Mesendoderm (in vitro differentiated cells): Measurements from ENCODE around the gene SDE2.
A peak's percentile ranks its signal among the peaks of the same experiment; 100 is the strongest.
"Not testable (repeated sequence)": the region's sequence is repeated elsewhere in the genome, so short reads cannot be mapped to it uniquely, and the experiment has no call there.

ENCODE experiments used
- DNase-seq: peaks from one replicate; pipeline ENCODE4 v3.0.0; 2013
- H2AK5ac ChIP-seq: 2 replicates; pipeline ENCODE4 v1.6.1; 2013; ENCODE audit warnings: low read length, inconsistent platforms
- H2BK120ac ChIP-seq: 2 replicates; pipeline ENCODE4 v1.6.1; 2013; ENCODE audit warnings: low read depth, mild to moderate bottlenecking, low read length, moderate library complexity, mixed read lengths
- H2BK15ac ChIP-seq: replicated peaks from 2 replicates; pipeline ENCODE4 v1.6.1; 2013; ENCODE audit warnings: low read depth, mild to moderate bottlenecking, moderate library complexity
- H2BK5ac ChIP-seq: 2 replicates; pipeline ENCODE4 v1.6.1; 2013; ENCODE audit warnings: low read length, inconsistent platforms
- H3K18ac ChIP-seq: 2 replicates; pipeline ENCODE4 v1.6.1; 2013; ENCODE audit warnings: mild to moderate bottlenecking, low read length, mixed read lengths
- H3K23ac ChIP-seq: one replicate; pipeline ENCODE4 v1.6.1; 2013; ENCODE audit warnings: low read length
- H3K27ac ChIP-seq: 2 replicates; pipeline ENCODE4 v1.5.1; 2013; ENCODE audit warnings: low read depth, mild to moderate bottlenecking, inconsistent platforms, low read length, moderate library complexity
- H3K27me3 ChIP-seq: 2 replicates; pipeline ENCODE4 v1.6.1; 2013; ENCODE audit warnings: low read length, control low read depth, mild to moderate bottlenecking, inconsistent platforms; ENCODE audit not compliant: insufficient read depth, poor library complexity
- H3K36me3 ChIP-seq: 2 replicates; pipeline ENCODE4 v1.6.1; 2013; ENCODE audit warnings: low read length, inconsistent platforms; ENCODE audit not compliant: control insufficient read depth, insufficient read depth
- H3K4ac ChIP-seq: one replicate; pipeline ENCODE4 v1.6.1; 2013; ENCODE audit warnings: low read depth, mild to moderate bottlenecking, low read length, moderate library complexity
- H3K4me1 ChIP-seq: 2 replicates; pipeline ENCODE4 v1.6.1; 2013; ENCODE audit warnings: low read depth, low read length, inconsistent platforms; ENCODE audit not compliant: control insufficient read depth
- H3K4me2 ChIP-seq: 2 replicates; pipeline ENCODE4 v1.6.1; 2013; ENCODE audit warnings: low read length
- H3K4me3 ChIP-seq: 2 replicates; pipeline ENCODE4 v1.5.1; 2013; ENCODE audit warnings: mild to moderate bottlenecking, low read length
- H3K56ac ChIP-seq: one replicate; pipeline ENCODE4 v1.6.1; 2013; ENCODE audit warnings: low read length
- H3K79me1 ChIP-seq: 2 replicates; pipeline ENCODE4 v1.6.1; 2013; ENCODE audit warnings: low read length, inconsistent platforms
- H3K79me2 ChIP-seq: 2 replicates; pipeline ENCODE4 v1.6.1; 2013; ENCODE audit warnings: mild to moderate bottlenecking, low read length; ENCODE audit not compliant: control insufficient read depth, insufficient read depth
- H3K9ac ChIP-seq: 2 replicates; pipeline ENCODE4 v1.6.1; 2013; ENCODE audit warnings: low read length, inconsistent platforms
- H4K5ac ChIP-seq: one replicate; pipeline ENCODE4 v1.6.1; 2013; ENCODE audit warnings: low read length
- H4K8ac ChIP-seq: one replicate; pipeline ENCODE4 v1.6.1; 2013; ENCODE audit warnings: low read depth, mild to moderate bottlenecking, control low read depth, low read length, moderate library complexity
- WGBS: extraction: QIAGEN DNeasy Blood & Tissue Kit; methylation state at CpG from one replicate; pipeline ENCODE4 v1.1.7; 2013; ENCODE audit warnings: low lambda C conversion rate, missing lambda C conversion rate; ENCODE audit not compliant: insufficient coverage; ENCODE audit errors: extremely low coverage; 5-methylcytosine and 5-hydroxymethylcytosine counted together

SDE2 gene

DNA sequence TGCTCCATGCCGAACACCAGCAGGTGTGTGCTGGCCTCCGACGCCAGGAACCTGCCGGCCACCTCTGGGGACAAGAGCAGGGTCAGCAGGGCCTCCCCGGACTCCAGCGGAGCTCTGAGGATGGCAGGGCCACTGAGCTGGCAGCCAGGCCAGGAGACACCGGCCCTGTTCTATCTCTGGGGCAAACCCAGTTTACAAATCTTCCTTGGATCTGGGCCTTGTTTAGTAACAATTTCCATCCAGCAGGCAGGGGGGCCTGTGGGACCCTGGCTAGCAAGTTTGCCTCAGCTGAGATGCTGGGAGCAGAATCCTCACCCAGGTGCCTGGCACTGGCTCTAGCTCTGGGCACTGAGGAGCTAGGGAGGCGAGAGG is 59.2 kb downstream of the SDE2 start:
- H3K4me3 ChIP-seq, H3K27ac ChIP-seq, H3K9ac ChIP-seq, H3K18ac ChIP-seq, H2BK120ac ChIP-seq, H3K4ac ChIP-seq, H3K79me1 ChIP-seq, H3K23ac ChIP-seq, H2BK15ac ChIP-seq, H3K4me1 ChIP-seq, H4K8ac ChIP-seq, H2BK5ac ChIP-seq, H3K27me3 ChIP-seq, H3K79me2 ChIP-seq, H2AK5ac ChIP-seq, H4K5ac ChIP-seq, H3K36me3 ChIP-seq, DNase-seq, H3K4me2 ChIP-seq: not testable (repeated sequence)
- H3K56ac ChIP-seq, result peak overlapping the region; percentile 38
- no CpG with 5 or more reads among the region's 8 CpGs for WGBS

DNA sequence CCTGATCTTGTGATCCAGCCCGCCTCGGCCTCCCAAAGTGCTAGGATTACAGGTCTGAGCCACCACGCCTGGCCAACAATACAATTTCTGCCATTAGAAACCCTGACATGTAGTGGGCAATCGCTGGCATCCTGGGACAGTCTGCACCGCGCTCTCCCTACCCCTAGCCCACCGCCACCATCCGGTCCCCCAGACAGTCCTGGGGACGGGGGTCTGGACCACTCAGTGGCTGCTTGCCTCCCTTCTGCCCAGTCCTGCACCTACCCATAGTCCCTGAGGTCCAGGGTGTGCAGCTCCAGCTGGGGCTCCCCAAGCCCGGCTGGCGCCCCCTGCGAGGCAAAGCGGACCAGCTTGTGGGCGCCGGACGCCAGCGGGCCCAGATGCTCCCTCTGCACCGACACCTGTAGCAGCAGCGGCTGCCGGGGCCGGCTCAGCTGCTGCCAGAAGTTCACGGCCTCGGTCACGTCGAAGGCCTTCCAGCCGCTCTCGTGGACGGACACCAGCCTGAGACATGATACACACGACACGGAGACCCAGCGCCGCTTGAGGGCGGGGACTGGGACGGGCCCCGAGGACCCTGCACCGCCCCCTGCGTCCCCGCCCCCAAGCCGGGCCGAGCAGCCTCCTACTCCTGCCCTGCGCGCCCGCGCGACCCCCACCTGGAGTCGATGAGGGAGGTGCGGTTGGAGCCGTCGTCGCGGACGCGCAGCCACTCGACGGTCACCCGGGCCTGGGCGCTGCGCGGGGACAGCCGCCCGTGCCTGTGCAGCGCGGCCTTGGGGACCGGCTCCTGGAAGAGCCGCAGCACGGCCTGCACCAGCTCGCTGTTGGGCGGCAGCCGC is 59.8 kb downstream of the SDE2 start:
- H3K23ac ChIP-seq, H3K4me3 ChIP-seq, H4K8ac ChIP-seq, H2AK5ac ChIP-seq, H3K4ac ChIP-seq, H2BK15ac ChIP-seq, H4K5ac ChIP-seq, H3K79me2 ChIP-seq, H3K27ac ChIP-seq, H3K4me2 ChIP-seq, H3K36me3 ChIP-seq, H3K79me1 ChIP-seq, H3K27me3 ChIP-seq, H3K18ac ChIP-seq, H2BK120ac ChIP-seq, H2BK5ac ChIP-seq, H3K4me1 ChIP-seq: not testable (repeated sequence)
- Histone ChIP-seq H3K9ac (peak overlapping the region; percentile 32), H3K56ac (peak overlapping the region; percentile 38)
- WGBS, result no CpG with 5 or more reads among the region's 69 CpGs
- peak; percentile 61 for DNase-seq

DNA sequence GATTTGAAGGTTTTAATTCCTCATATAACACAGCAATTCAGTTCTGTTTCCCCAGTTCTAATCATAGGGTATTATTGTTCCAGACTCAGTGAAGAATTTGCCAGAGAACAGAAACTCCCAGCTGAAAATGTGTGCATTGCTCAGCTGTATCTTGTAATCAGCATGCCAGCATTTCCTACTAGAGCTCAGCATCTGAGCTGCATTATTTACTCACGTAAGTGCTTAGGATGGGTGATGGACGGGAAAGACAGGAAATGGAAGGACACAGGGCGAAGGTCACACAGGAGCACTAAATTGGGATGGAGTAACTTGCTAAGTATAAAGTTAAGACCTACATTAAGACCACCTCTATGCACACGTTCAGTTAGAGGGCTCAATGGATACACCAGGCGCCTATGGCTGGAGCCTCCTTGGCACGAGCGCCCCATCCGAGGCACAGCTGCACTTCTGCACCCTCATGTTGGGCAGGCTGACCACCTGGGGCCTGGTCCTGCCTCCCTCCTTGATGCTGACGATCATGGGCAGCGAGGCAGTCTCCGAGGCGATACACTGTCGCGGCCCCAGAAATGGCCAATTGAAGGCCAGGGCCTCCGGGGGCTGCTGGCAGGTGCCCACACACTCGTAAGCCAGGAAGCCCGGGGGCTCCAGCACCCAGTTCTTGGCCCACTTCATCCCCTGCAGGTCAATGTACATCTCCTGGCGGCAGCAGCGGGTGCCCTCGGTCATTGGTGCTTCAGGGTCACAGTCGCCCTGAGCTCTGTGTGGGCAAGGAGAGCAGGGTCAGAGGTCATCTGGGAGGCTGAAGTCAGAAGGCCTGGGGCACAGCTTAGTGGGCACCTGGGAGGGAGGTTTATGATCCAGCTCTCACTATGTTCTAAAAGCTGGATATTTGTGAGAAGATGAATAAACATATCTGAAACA is 61.8 kb downstream of the SDE2 start:
- no peaks in the 10 kb centered on the region for H3K27me3 ChIP-seq
- H3K36me3 ChIP-seq, result no peaks in the 10 kb centered on the region
- H2BK5ac ChIP-seq, result no peak overlapping the region
- no peak overlapping the region for H4K8ac ChIP-seq
- no peaks in the 10 kb centered on the region for H3K79me2 ChIP-seq
- no peak overlapping the region for H2BK15ac ChIP-seq
- H4K5ac ChIP-seq, result no peak overlapping the region
- no peak overlapping the region for H3K56ac ChIP-seq
- no peak overlapping the region for H2AK5ac ChIP-seq
- no peak overlapping the region for H3K23ac ChIP-seq
- DNase-seq, result no peak
- no peak overlapping the region for H3K4me2 ChIP-seq
- H3K79me1 ChIP-seq, result no peaks in the 10 kb centered on the region
- no peak overlapping the region for H3K9ac ChIP-seq
- H3K18ac ChIP-seq, result no peak overlapping the region
- no CpG with 5 or more reads among the region's 21 CpGs for WGBS
- H3K4ac ChIP-seq, result no peak overlapping the region
- H2BK120ac ChIP-seq, result no peak overlapping the region
- H3K4me1 ChIP-seq, result peaks cover 3% of the 10 kb centered on the region
- no peak overlapping the region for H3K4me3 ChIP-seq
- no peak overlapping the region for H3K27ac ChIP-seq

DNA sequence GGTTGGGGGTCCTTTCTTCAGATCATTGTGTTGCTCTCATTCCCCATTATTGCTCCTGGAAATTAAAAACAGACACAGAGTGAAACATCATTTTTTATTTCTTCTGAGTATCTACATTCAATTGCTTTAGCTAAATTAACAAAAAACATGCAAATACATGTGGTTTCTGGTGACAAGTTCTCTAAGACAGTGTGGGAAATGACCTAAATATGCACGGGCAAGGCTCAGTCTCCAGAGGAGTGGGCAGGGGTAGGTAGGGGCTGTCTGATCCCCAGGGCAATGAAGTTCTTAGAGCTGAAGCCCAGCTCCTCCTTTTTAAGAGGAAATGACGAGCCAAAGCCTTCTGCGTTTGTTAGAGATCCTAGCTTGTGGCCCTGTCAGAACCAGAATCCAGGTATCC is 62.6 kb downstream of the SDE2 start:
- Histone ChIP-seq H3K4me2 (no peak overlapping the region), H3K36me3 (no peaks in the 10 kb centered on the region), H2BK120ac (no peak overlapping the region), H3K27me3 (no peaks in the 10 kb centered on the region), H3K23ac (no peak overlapping the region), H2BK5ac (no peak overlapping the region), H3K4ac (no peak overlapping the region), H3K79me1 (no peaks in the 10 kb centered on the region), H3K79me2 (no peaks in the 10 kb centered on the region), H3K27ac (no peak overlapping the region), H3K9ac (no peak overlapping the region), H3K56ac (no peak overlapping the region), H2AK5ac (no peak overlapping the region), H3K18ac (no peak overlapping the region), H4K5ac (no peak overlapping the region), H2BK15ac (no peak overlapping the region), H4K8ac (no peak overlapping the region), H3K4me3 (no peak overlapping the region), H3K4me1 (peaks cover under 1% of the 10 kb centered on the region)
- no peak for DNase-seq
- no CpG with 5 or more reads among the region's 3 CpGs for WGBS

DNA sequence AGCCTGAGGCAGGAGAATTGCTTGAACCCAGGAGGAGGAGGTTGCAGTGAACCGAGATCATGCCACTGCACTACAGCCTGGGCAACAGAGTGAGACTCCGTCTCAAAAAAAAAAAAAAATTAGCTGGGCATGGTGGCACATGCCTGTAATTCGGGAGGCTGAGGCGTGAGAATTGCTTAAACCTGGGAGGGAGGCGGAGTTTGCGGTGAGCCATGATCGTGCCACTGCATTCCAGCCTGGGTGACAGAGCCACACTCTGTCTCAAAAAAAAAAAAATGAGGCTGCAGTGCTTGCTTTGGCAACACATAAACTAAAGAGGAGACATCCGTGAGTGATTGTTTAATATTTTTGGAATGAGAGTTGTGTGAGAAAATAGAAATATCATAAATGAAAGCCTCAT is 63.1 kb downstream of the SDE2 start:
- H3K27me3 ChIP-seq, H3K27ac ChIP-seq, H2BK120ac ChIP-seq, H3K56ac ChIP-seq, H3K79me2 ChIP-seq, H3K4ac ChIP-seq, H3K23ac ChIP-seq, H4K8ac ChIP-seq, H2BK15ac ChIP-seq, H4K5ac ChIP-seq, H2BK5ac ChIP-seq, H3K4me3 ChIP-seq, H3K18ac ChIP-seq, H3K4me2 ChIP-seq, H3K36me3 ChIP-seq, H2AK5ac ChIP-seq, H3K9ac ChIP-seq, H3K4me1 ChIP-seq, H3K79me1 ChIP-seq, DNase-seq: not testable (repeated sequence)
- no CpG with 5 or more reads among the region's 8 CpGs for WGBS
